ENCODE results near the gene TTC39C. TPM values are rescaled to one million over a fixed set of nuclear protein-coding genes. Genes with fewer than 3 reads are reported as not detected.

Gene TTC39C
- total and polyA plus RNA-seq, 2 donors (not counting 3 experiments of a cell fraction or from before 2014, with no cell fraction given): 0.61 to 6.2 TPM

GRCh38 chr18:24126155-24126961, 111.8 kb downstream of the TTC39C start:
- Histone ChIP-seq H3K27ac (ENCODE audit: insufficient read depth, low read depth, low read length) (no peak overlapping the region), H4K20me1 (replicated peaks; ENCODE audit: control insufficient read depth, extremely low read depth, insufficient read depth, low read length) (no peaks in the 10 kb centered on the region), H3K4me2 (ENCODE audit: insufficient read depth, low read length) (no peak overlapping the region), H3K9me1 (replicated peaks; ENCODE audit: control insufficient read depth, extremely low read depth, insufficient read depth, low read length) (no peaks in the 10 kb centered on the region), H3K27me3 (ENCODE audit: control insufficient read depth in 2 of 2, insufficient read depth in 2 of 2, low read length in 2 of 2) (no peaks in the 10 kb centered on the region), H3K36me3 (ENCODE audit: control insufficient read depth in 2 of 2, extremely low read depth in 1 of 2, insufficient read depth in 2 of 2, low read length in 2 of 2) (no peaks in the 10 kb centered on the region), H3K4me1 (ENCODE audit: control insufficient read depth, extremely low read depth, insufficient read depth, low read length) (no peaks in the 10 kb centered on the region), H2AFZ (ENCODE audit: low read depth, low read length) (no peak overlapping the region), H3K9ac (replicated peaks; ENCODE audit: extremely low read depth, insufficient read depth, low read length) (no peak overlapping the region), H3K4me3 (replicated peaks in 1 of 3; ENCODE audit: insufficient read depth in 1 of 3, low read depth in 1 of 3, low read length in 3 of 3) (no peak overlapping the region), H3K9me3 (replicated peaks; ENCODE audit: control insufficient read depth, insufficient read depth, low read length) (no peaks in the 10 kb centered on the region), H3K79me2 (ENCODE audit: control insufficient read depth, insufficient read depth, low read length) (no peaks in the 10 kb centered on the region)
- no peak for TF ChIP-seq CTCF (IDR thresholded peaks at IDR 0.05; ENCODE audit: extremely low read depth in 1 of 2, insufficient read depth in 1 of 2, low read depth in 1 of 2, low read length in 2 of 2)
- no peak for TF ChIP-seq POLR2AphosphoS5 (IDR thresholded peaks at IDR 0.05; ENCODE audit: insufficient read depth, low read depth, low read length)
- no peak for TF ChIP-seq EZH2 (IDR thresholded peaks at IDR 0.05; ENCODE audit: borderline replicate concordance, low read depth, low read length, severe bottlenecking)
- no peak for TF ChIP-seq GATA2 (IDR thresholded peaks at IDR 0.05; ENCODE audit: insufficient read depth, insufficient read length, low read depth, low read length)
- TF ChIP-seq JUN (IDR thresholded peaks at IDR 0.05; ENCODE audit: borderline replicate concordance, insufficient read depth, insufficient read length, low read depth): no peak
- TF ChIP-seq MAX (IDR thresholded peaks at IDR 0.05; ENCODE audit: insufficient read depth, insufficient read length): no peak
- TF ChIP-seq POLR2A (IDR thresholded peaks at IDR 0.05; ENCODE audit: low read depth, low read length): no peak
- no peak for TF ChIP-seq FOS (IDR thresholded peaks at IDR 0.05; ENCODE audit: borderline replicate concordance, insufficient read depth, low read length)
- no peak for TF ChIP-seq MYC (IDR thresholded peaks at IDR 0.05; ENCODE audit: low read depth, low read length)
- POLR2A ChIA-PET: no interaction called here
- FAIRE-seq (no peak), DNase-seq (ENCODE audit: low read depth, low spot score) (no peak)
- dilution Hi-C loops (cut with MboI; ENCODE audit: extremely low pct_ligation_motif_present, low sequenced_read_pairs): no loop called here
- no TSS peak for BruUV-seq (replicated peaks)
- CTCF ChIA-PET: no interaction called here
- intact Hi-C loops (cut with micrococcal nuclease): no loop called here
